Stimulated activated naive CD4-positive, alpha-beta T cell treated with Interleukin-2 at 50 U/mL for 16 hours (primary cell): ENCODE measurements around the gene CPA2.
A peak's percentile ranks its signal among the peaks of the same experiment; 100 is the strongest.

Source experiments
- DNase-seq: peaks from one replicate; lab custom pipeline; 2025; lab: John Stamatoyannopoulos, UW

Gene CPA2

DNA sequence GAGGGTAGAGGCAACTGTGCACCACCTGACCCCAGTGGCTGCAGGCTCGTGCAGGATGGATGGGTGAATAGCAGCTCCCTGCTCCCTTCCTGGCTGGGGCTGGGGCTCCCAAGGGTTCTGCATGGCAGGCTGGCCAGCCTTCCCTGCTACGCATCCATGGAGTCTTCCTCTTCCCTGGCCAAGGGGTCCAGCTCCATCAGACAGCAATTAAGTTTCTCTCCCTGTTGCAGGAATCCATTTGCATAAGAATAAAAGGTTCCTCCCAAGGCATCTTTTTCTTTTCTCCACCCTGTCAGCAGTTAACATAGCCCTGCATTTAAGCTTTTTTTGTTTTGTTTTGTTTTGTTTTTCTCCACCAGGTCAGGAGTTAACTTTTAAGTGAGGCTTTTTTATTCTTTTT lies 10.0 kb upstream of the CPA2 start:
- DNase-seq: no peak

GRCh38 chr7:130258494-130259078 lies 8.1 kb upstream of the CPA2 start:
- DNase-seq: no peak

GRCh38 chr7:130262448-130262847 lies 4.2 kb upstream of the CPA2 start:
- DNase-seq: no peak

GRCh38 chr7:130263130-130263529 lies 3.5 kb upstream of the CPA2 start:
- no peak for DNase-seq

DNA sequence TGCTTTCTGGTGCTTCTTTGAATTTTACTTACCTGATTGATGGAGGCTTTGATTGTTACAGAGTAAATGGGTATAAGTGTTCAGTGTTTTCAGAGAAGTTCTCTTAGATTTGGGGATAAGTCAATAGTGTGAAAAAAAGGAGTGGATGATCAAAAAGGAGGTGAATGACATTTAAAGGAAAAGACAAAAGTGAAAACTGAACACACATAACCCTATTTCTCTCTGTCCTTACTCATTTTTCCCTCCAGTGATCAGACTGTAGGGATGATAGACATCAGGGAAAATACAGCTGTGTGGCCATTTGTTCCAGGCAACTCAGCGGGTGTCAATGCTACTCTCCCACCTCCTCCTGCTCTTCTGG lies 278 bp downstream of the CPA2 start:
- no peak for DNase-seq

DNA sequence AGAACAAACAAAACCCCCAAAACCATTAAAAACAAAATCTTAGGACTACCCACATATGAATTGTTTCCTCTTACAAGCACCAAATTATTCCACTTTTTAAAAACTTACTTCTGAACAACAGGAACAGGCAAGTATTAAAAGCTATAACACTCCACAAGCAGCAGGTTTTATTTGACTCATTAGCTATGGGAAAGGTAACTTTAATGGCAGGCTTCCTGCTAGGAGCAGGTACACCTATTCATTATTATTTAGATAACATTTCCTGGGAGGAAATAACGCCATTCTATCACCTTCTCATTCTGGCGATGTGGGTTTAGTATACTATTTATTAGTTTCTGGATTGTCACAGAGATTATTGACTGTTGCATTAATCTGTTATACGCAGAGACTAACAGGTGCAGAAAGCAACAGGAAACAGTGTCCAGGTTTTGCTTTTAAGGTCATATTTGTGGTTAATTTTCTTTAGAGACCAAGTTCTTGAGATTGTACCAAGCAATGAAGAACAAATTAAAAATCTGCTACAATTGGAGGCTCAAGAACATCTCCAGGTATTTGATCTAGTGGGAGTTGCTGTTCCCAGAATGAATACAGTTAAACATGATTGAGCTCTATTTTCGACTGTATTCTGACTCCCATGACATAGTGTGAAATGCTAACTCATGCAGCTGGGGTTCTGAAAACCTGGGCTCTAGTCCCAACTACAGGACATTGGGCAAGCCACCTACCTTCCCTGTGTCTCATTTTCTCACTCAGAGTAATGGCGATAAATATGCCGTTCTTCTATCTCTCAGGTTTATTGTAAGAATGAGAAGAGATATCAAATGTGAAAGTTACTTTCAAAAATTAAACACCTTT lies 2.0 kb downstream of the CPA2 start:
- DNase-seq: no peak

GRCh38 chr7:130269318-130269694 lies 2.6 kb downstream of the CPA2 start:
- DNase-seq: no peak

- no peak for DNase-seq
These were observed 4.5 kb downstream of the CPA2 start for GRCh38 chr7:130270947-130271800.

DNA sequence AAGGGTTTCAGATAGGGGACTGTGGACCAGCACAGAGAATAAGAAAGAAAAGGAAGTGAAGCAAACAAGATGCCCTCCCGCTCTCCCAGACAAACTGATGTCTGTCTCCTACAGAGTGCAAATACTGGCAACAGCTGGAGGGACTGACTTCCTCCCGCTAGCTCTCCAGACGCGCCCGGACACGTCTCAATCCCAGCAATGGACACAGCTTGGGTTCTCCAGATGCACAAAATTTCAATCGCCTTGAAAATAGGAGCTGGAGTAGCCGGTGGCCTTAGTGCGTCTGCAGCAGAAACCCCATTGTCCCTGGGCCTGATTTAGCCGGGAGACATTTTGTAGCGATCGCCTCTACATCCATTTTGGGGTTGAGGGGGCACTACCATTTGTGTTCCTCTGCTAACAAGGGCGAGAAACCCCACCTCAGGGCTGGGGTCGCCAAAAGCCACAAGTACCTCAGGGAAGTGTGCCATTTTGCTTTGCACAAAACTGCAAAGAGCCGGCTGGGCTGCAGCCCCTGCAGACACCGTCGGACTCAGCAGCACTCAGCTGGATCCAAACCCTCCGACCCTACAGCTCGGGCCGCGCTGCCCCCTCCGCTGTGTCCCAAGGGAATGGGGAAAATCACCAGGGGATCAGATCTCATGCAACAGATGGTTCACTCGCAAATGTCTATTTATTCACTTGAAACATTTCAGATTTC lies 5.9 kb downstream of the CPA2 start:
- DNase-seq: no peak

DNA sequence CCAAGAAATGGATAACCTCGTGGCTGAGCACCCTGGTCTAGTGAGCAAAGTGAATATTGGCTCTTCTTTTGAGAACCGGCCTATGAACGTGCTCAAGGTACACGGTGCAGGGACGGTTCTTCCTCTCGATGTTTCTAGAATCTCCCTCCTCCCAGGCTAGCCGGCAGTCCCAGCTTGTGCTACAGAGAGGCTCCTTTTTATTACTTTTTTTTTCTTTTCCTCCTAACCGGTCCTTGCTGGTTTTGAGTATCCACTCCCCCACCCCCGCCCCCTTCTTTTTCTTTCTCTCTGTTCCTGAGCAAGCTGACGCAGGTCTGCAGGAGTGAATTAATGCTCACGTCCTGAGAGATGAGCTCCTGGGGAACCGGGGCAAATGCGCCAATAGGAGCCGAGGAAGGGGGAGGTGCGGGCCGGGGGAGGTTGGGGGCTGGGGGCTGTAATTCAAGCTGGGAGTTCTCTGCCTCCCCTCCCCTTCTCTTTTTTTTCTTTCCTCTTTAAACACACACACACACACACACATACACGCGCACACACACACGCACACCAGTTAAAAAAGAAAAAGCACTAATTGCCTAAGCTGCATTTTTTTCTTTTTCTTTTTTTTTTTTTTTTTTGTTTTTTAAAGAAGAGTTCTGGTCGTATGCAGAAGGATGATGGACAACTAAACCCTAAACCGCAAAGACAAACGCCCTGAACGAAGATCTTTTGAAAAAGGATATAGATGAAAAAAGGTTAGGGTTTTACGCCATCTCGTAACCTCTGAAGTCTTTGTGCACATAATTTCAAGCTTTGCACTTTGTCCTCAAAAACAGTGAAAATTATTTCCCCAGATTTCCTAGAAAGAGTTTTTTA lies 6.6 kb downstream of the CPA2 start:
- DNase-seq: no peak

DNA sequence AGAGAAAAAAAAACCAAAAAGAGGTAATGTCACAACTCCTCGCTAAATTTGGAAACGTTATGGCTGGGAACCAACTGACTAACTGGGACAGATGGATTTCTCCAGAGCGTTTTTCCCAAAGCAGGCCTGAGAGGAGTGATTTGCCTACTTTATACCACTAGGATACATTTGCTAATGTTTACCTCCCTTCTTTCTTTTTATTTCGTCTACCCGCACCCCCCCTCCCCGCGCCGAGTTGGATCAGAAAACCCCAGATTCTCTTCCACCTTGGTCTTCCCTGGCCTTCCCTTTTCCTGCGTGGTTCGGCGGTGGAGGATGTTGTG lies 7.2 kb downstream of the CPA2 start:
- DNase-seq: no peak

GRCh38 chr7:130274296-130274695 lies 7.6 kb downstream of the CPA2 start:
- no peak for DNase-seq

DNA sequence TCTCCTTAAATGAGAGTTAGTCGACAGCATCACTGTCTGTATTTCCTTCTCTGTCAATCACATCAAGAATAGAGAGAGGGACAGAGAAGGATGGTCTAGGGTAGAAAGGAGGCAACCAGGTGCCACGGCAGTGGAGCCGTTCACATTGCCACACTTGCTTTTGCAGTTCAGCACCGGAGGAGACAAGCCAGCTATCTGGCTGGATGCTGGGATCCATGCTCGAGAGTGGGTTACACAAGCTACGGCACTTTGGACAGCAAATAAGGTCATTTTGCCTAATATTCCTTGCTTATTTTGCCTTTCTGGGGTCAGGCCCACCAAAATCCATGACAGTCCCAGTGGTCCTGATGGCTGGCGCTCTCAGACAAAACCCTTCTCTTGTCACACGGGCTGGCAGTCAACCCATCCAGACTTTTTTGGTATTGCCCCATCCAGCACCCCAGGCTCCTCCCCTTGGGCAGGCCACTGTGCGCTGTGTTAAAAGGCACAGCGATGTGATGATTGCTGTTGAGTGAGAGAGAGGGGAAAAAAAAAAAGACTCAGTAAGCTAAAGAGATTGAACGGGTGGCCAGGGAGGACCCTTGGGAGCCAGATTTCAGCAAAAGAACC lies 8.4 kb downstream of the CPA2 start:
- no peak for DNase-seq

- no peak for DNase-seq
These were observed 9.2 kb downstream of the CPA2 start for GRCh38 chr7:130275826-130276297.

DNA sequence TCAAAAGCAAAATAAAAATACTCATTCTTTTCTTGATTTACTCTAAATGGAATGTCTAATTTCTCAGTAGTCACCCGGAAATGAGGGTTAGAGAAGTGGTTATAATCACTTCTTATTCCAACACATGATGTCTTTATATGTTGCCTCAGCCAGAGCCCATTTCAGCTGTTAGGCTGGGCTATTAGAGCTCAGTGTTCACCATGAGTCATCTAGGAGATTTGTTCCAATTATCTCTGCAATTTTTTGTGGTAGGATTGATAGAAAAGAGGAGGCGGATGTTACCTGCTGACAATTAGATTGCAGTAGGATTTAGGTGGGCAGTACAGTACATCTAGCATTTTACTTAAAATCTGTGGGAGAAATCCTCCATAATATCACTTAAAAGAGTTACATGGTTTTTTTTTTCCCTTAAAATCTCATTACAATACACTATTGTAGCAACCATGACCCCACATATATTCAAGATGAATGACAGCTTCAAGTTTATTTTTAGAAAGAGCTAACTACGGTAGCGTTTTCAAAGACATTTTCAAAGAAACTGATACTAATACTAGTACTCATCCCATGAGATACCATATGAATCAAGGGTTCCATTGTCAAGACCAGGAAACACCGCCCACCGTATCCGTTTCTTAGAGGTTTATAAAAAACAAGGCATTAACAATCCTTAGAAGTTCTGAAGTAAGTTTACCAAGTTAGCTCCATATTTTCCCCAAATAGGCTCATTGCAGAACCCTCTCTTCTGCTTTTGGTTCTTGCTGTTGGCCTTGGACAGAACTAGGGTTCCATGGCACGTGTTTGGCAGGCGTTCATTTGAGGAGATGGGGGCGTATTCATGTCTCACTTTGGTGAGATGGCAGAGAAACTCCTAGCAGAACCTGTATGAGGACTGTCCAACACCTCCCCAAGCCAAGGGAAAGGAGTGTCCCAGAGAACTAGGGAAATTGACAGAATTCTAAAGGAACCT lies 10.4 kb downstream of the CPA2 start:
- DNase-seq: peak; percentile 21

GRCh38 chr7:130277763-130278643 lies 11.3 kb downstream of the CPA2 start:
- DNase-seq: no peak

DNA sequence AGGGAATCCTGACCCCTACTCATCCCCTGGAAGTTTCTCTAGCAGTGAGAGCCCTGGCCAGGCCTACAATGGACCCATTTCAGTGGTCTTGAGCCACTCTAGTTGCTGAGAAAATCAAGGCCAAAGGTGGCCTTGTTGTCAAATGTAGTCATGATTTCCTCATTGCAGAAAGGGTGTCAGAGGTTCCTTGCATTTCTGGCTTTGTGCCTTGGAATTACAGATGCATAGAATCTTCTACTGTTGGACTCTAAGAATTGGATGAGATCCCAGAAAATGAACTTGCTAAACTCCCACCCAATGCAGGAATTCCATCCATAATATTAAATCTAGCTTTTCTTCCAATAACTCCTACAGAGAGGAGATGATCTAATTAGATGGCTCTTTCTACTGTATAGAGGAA lies 12.2 kb downstream of the CPA2 start:
- DNase-seq: no peak

GRCh38 chr7:130279286-130279685 lies 12.6 kb downstream of the CPA2 start:
- no peak for DNase-seq

GRCh38 chr7:130279906-130280305 lies 13.2 kb downstream of the CPA2 start:
- no peak for DNase-seq
